HCT116 (cell line): ENCODE data around the gene PHKB. TPM values are rescaled to one million over a fixed set of nuclear protein-coding genes. Genes with fewer than 3 reads are reported as not detected.

Experiments
- ATAC-seq: fragments of 200-7000 bp; cut with Tn5 transposase; 2 replicates; pipeline ENCODE4 v1.9.1; 2020; ENCODE audit warnings: mild to moderate bottlenecking, moderate library complexity
- BruUV-seq: library from RNA; stranded (reverse); fragments of 400-500 nt; replicated peaks from 2 replicates; lab custom pipeline; 2021; lab: Mats Ljungman, UMichigan
- CTCF ChIA-PET: fragments of 300-600 bp; sonication (Branson Sonifier 250); formaldehyde crosslinking; loops from one replicate; lab custom pipeline; 2021; ENCODE audit warnings: antibody characterized with exemption; lab: Charles Lee
- POLR2A ChIA-PET: fragments of 300-600, 350-600 bp; sonication (Branson Sonifier 250); formaldehyde crosslinking; loops from one replicate; lab custom pipeline; 2021; ENCODE audit warnings: antibody characterized with exemption; lab: Charles Lee
- RAD21 ChIA-PET, 2 experiments: fragments of 300-600 bp; sonication (Branson Sonifier 250); formaldehyde crosslinking; loops; one replicate each; lab custom pipeline; 2023; ENCODE audit warnings: low total read pairs in 2 of 2; ENCODE audit not compliant: uncharacterized antibody in 2 of 2, unreplicated experiment in 2 of 2, low non-redundant PET in 1 of 2; lab: Charles Lee
- DNase-seq: peaks from one replicate; pipeline ENCODE4 v3.0.0-alpha.2; 2010; ENCODE audit warnings: low read depth, low spot score
- H2AFZ ChIP-seq: fragments of 200-600 bp; shearing (Covaris generic), sonication (generic); 2 replicates; pipeline ENCODE4 v1.6.1; 2017; ENCODE audit warnings: low read depth, mixed run types, mixed read lengths, antibody characterized with exemption, low read length; ENCODE audit not compliant: poor library complexity, severe bottlenecking
- H3K27ac ChIP-seq: 2 replicates; pipeline ENCODE4 v1.5.1; 2012; ENCODE audit warnings: low read depth, low read length
- H3K27me3 ChIP-seq: fragments of 200-600 bp; sonication (generic); 2 replicates; pipeline ENCODE4 v1.6.1; 2016; ENCODE audit warnings: mixed run types, low read length, mixed read lengths; ENCODE audit not compliant: insufficient read depth
- H3K36me3 ChIP-seq, 2 experiments: fragments of 200-500 bp in 1 of 2; fragments of 200-600 bp in 1 of 2; sonication (Bioruptor generic) in 1 of 2; sonication (generic) in 1 of 2; 2 replicates each; pipeline versions ENCODE4 v1.5.1 to v1.6.1; 2014 to 2016; ENCODE audit warnings: low read length in 2 of 2, inconsistent platforms in 1 of 2, mixed read lengths in 1 of 2, mixed run types in 1 of 2; ENCODE audit not compliant: insufficient read depth in 2 of 2, control insufficient read depth in 1 of 2
- H3K4me1 ChIP-seq, 2 experiments: fragments of 200-600 bp in 1 of 2; sonication (generic) in 1 of 2; 2 replicates each; pipeline versions ENCODE4 v1.5.1 to v1.6.1; 2012 to 2017; ENCODE audit warnings: low read length in 2 of 2, inconsistent platforms in 1 of 2, mild to moderate bottlenecking in 1 of 2, mixed read lengths in 1 of 2, mixed run types in 1 of 2, moderate library complexity in 1 of 2; ENCODE audit not compliant: insufficient read depth in 2 of 2, control insufficient read depth in 1 of 2
- H3K4me2 ChIP-seq: fragments of 200-600 bp; sonication (generic); 2 replicates; pipeline ENCODE4 v1.6.1; 2017; ENCODE audit warnings: mixed run types, low read length, mixed read lengths
- H3K4me3 ChIP-seq, 2 experiments: fragments of 200-600 bp in 1 of 2; sonication (generic) in 1 of 2; replicated peaks in 1 of 2; 2 replicates each; pipeline ENCODE4 v1.5.1; 2011 to 2016; ENCODE audit warnings: low read length in 2 of 2, control low read depth in 1 of 2, low read depth in 1 of 2, mild to moderate bottlenecking in 1 of 2, mixed read lengths in 1 of 2, mixed run types in 1 of 2
- H3K79me2 ChIP-seq: fragments of 200-600 bp; sonication (generic); 2 replicates; pipeline ENCODE4 v1.6.1; 2017; ENCODE audit warnings: mild to moderate bottlenecking, mixed run types, low read length, moderate library complexity, mixed read lengths; ENCODE audit not compliant: insufficient read depth
- H3K9ac ChIP-seq: fragments of 200-600 bp; sonication (generic); 2 replicates; pipeline ENCODE4 v1.6.1; 2016; ENCODE audit warnings: low read length, mixed read lengths
- H3K9me2 ChIP-seq: fragments of 200-600 bp; sonication (generic), shearing (Covaris generic); 2 replicates; pipeline ENCODE4 v1.6.1; 2017; ENCODE audit warnings: mixed run types, mild to moderate bottlenecking, moderate library complexity; ENCODE audit not compliant: insufficient read depth
- H3K9me3 ChIP-seq, 2 experiments: fragments of 200-500 bp in 1 of 2; fragments of 200-600 bp in 1 of 2; sonication (Bioruptor generic) in 1 of 2; sonication (generic) in 1 of 2; 2 replicates each; pipeline ENCODE4 v1.6.1; 2014 to 2017; ENCODE audit warnings: low read length in 2 of 2, mixed read lengths in 2 of 2, inconsistent platforms in 1 of 2, low read depth in 1 of 2, mild to moderate bottlenecking in 1 of 2, mixed run types in 1 of 2, moderate library complexity in 1 of 2; ENCODE audit not compliant: control insufficient read depth in 1 of 2, insufficient read depth in 1 of 2
- H4K20me1 ChIP-seq: fragments of 200-600 bp; sonication (generic), shearing (Covaris generic); 2 replicates; pipeline ENCODE4 v1.6.1; 2017; ENCODE audit warnings: mixed run types, mild to moderate bottlenecking, moderate library complexity; ENCODE audit not compliant: insufficient read depth
- CBX3 ChIP-seq: IDR thresholded peaks from 2 replicates; pipeline ENCODE4 v1.6.1; 2012; ENCODE audit warnings: low read depth
- CTCF ChIP-seq, 3 experiments: fragments of 200-600 bp in 1 of 3; sonication (generic) in 1 of 3; IDR thresholded peaks in 2 of 3; conservative IDR thresholded peaks in 1 of 3; 2 replicates each; pipeline ENCODE4 v1.5.1; 2012 to 2017; ENCODE audit warnings: low read depth in 2 of 3, low read length in 2 of 3, antibody characterized with exemption in 1 of 3, borderline replicate concordance in 1 of 3, control low read depth in 1 of 3, mild to moderate bottlenecking in 1 of 3, mixed read lengths in 1 of 3, mixed run types in 1 of 3, moderate library complexity in 1 of 3; ENCODE audit not compliant: insufficient read depth in 1 of 3
- EGR1 ChIP-seq: IDR thresholded peaks from 2 replicates; pipeline ENCODE4 v1.6.1; 2012; ENCODE audit warnings: low read depth
- REST ChIP-seq: IDR thresholded peaks from 2 replicates; pipeline ENCODE4 v1.6.1; 2012; ENCODE audit warnings: low read depth
- TCF7L2 ChIP-seq: IDR thresholded peaks from 2 replicates; pipeline ENCODE4 v1.7.0; 2011; ENCODE audit warnings: borderline replicate concordance, inconsistent platforms; ENCODE audit not compliant: insufficient read depth, insufficient read length; ENCODE audit errors: extremely low read depth
- intact Hi-C: fragments of 100-400 bp; cut with micrococcal nuclease; formaldehyde crosslinking; loops from 2 replicates; pipeline ENCODE4 v1.10.0; 2022
- total RNA-seq: library from RNA; stranded (reverse); gene quantifications from one replicate; pipeline ENCODE4 v1.2.1, GENCODE V29; 2021; ENCODE audit not compliant: unreplicated experiment

Gene PHKB
- total RNA-seq, 1 experiment from 2014 or later, result 30.5 TPM

GRCh38 chr16:47672475-47672874 is 211.3 kb downstream of the PHKB start:
- CTCF ChIA-PET, result no interaction called here
- Histone ChIP-seq H3K9me2 (no peaks in the 10 kb centered on the region), H2AFZ (no peak overlapping the region), H3K9ac (no peak overlapping the region), H3K9me3 (no peaks in the 10 kb centered on the region), H3K79me2 (no peaks in the 10 kb centered on the region), H3K36me3 (no peaks in the 10 kb centered on the region), H3K27me3 (no peaks in the 10 kb centered on the region), H3K4me2 (no peak overlapping the region), H3K4me3 (no peak overlapping the region), H4K20me1 (no peaks in the 10 kb centered on the region; the same call in 1 of the 2 replicates), H3K27ac (no peak overlapping the region), H3K4me1 (no peaks in the 10 kb centered on the region)
- no peak for ATAC-seq
- TF ChIP-seq REST, result no peak
- no peak for TF ChIP-seq TCF7L2
- no peak for TF ChIP-seq CBX3
- TF ChIP-seq CTCF (IDR thresholded peaks at IDR 0.05 in 2 of 3, conservative IDR thresholded peaks at IDR 0.05 in 1 of 3; ENCODE audit: borderline replicate concordance in 1 of 3, insufficient read depth in 1 of 3, low read depth in 2 of 3, low read length in 2 of 3), result no peak
- no peak for TF ChIP-seq EGR1
- POLR2A ChIA-PET, result no interaction called here
- RAD21 ChIA-PET, result no interaction called here
- BruUV-seq, result no TSS peak
- intact Hi-C loops, result no loop called here
- DNase-seq, result no peak
